Lower leg skin (tissue), 3 donors: Measurements from ENCODE around the gene C10orf120.

Source experiments
- CTCF ChIP-seq, 3 donors: fragments of 450-650 bp; IDR thresholded peaks; one replicate each; pipeline ENCODE4 v1.5.1; 2016; ENCODE audit warnings: antibody characterized with exemption in 3 of 3, mild to moderate bottlenecking in 3 of 3, moderate library complexity in 2 of 3
- POLR2A ChIP-seq, 2 donors: fragments of 450-650 bp; IDR thresholded peaks; one replicate each; pipeline ENCODE4 v1.6.1; 2016 to 2017; ENCODE audit warnings: antibody characterized with exemption in 2 of 2, mild to moderate bottlenecking in 1 of 2, moderate library complexity in 1 of 2

DNA sequence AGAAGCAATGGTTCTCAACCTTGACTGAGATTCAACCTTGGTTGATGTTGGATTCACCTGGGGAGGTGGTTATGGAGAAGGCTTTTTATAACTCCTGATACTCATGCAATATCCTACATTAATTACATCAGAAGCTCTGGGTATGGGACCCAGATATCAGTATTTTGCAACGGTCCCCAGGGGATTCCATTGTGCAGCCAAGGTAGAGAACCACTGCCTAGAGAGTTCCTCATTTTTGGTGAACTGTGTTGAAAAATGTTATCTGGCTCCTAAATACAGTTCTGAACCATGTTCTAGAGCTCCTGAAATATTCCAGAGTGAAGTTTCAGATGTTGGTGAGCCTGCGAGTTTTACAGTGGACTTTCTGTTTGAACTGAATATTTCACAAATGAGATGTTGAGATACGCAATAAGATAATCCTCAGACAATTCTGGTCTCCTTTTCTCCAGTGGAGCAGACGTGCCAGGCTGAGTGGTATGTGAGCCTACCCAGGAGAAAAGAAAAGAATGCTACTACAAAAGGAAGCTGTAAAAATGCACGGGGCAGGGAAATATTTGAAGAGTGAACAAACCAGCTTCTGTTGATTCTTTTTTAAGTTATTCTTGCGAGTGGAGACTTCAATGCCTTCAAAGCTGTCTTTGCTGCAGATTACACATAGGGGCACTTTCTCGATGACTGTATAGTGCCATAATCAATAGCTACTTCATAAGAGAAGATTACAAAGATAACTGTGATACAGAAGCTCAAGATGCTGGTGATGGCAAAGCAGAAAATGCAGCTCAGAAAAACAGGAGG, 13.6 kb upstream of the C10orf120 start:
- TF ChIP-seq CTCF (IDR thresholded peaks at IDR 0.05) (no peak), POLR2A (IDR thresholded peaks at IDR 0.05) (no peak)
